AG04450 (cell line): ENCODE measurements around the gene SEC14L1. TPM values are rescaled to one million over a fixed set of nuclear protein-coding genes. Genes with fewer than 3 reads are reported as not detected.

Experiments
- CTCF ChIA-PET: fragments of 300-600, 350-600 bp; formaldehyde crosslinking; extraction: SDS; loops from one replicate; lab custom pipeline; 2022; ENCODE audit warnings: antibody characterized with exemption, inconsistent platforms; lab: Charles Lee
- POLR2A ChIA-PET: fragments of 350-600 bp; formaldehyde crosslinking; extraction: SDS; loops from one replicate; lab custom pipeline; 2021; ENCODE audit warnings: antibody characterized with exemption, inconsistent platforms; lab: Yijun Ruan, JAX
- DNase-seq: peaks from one replicate; pipeline ENCODE4 v3.0.0-alpha.2; 2011; ENCODE audit warnings: low read depth, low spot score
- H3K27ac ChIP-seq: one replicate; pipeline ENCODE4 v1.5.1; 2012; ENCODE audit warnings: low read depth, low read length, control low read depth
- H3K27me3 ChIP-seq: one replicate; pipeline ENCODE4 v1.6.0; 2012; ENCODE audit warnings: low read length; ENCODE audit not compliant: control insufficient read depth, insufficient read depth
- H3K4me3 ChIP-seq: 2 replicates; pipeline ENCODE4 v1.5.1; 2011; ENCODE audit warnings: mild to moderate bottlenecking, low read depth, low read length, control low read depth
- H3K9me3 ChIP-seq: 2 replicates; pipeline ENCODE4 v1.5.1; 2012; ENCODE audit warnings: low read length; ENCODE audit not compliant: control insufficient read depth, insufficient read depth
- CTCF ChIP-seq: IDR thresholded peaks from 2 replicates; pipeline ENCODE4 v1.5.1; 2011; ENCODE audit warnings: low read depth, low read length, control low read depth, inconsistent platforms
- polyA plus RNA-seq: library from polyadenylated mRNA; depleted of rRNA; stranded (reverse); fragments of >200 nt; gene quantifications from 2 replicates; pipeline ENCODE4 v1.2.3, GENCODE V29; 2011

The SEC14L1 gene
- polyA plus RNA-seq, 1 experiment: 38.7 TPM

DNA sequence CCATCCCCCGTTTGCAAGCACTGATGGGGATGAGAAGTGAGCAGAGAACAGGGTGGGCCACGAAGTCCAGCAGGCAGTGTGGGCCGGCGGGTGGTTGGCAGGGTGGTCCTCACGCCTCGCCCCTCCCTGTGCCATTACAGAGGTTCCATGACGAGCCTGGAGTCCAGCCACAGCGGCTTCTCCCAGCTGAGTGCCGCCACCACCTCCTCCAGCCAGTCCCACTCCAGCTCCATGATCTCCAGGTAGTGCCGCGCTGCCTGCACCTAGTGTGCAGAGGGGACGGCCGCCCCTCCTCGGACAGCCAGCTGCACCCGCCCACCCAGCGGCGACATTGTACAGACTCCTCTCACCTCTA is 73.0 kb downstream of the SEC14L1 start:
- Histone ChIP-seq H3K27ac (no peak overlapping the region), H3K9me3 (peaks cover 3% of the 10 kb centered on the region; the same call in 1 of the 2 replicates), H3K27me3 (no peaks in the 10 kb centered on the region), H3K4me3 (no peak overlapping the region)
- TF ChIP-seq CTCF: no peak
- DNase-seq: no peak
- ChIA-PET POLR2A (no interaction called here), CTCF (no interaction called here)

GRCh38 chr17:77214328-77214727 is 73.6 kb downstream of the SEC14L1 start:
- Histone ChIP-seq H3K27me3 (no peaks in the 10 kb centered on the region), H3K4me3 (no peak overlapping the region), H3K9me3 (peaks cover 1% of the 10 kb centered on the region; the same call in 1 of the 2 replicates), H3K27ac (no peak overlapping the region)
- no peak for TF ChIP-seq CTCF
- ChIA-PET CTCF (no interaction called here), POLR2A (no interaction called here)
- no peak for DNase-seq

DNA sequence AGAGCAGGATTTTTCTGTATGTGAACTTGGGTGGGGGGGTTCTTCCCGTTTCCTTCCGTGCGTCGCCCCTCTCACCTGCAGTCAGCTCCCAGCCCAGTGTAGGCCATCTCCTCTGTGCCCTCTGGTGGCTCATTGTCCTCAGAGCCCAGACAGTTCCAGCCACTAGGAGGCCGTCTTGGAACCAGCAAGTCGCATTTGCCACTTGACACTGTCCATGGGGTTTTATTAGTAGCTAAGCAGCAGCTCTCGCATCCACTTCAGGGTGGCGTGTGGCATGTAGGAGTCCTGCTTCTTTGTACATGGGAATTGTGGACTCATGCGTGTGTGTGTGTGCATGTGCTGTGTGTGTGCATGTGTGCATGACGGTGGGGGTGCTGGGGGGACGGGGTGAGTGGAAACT is 74.0 kb downstream of the SEC14L1 start:
- no peaks in the 10 kb centered on the region for H3K27me3 ChIP-seq
- no peak overlapping the region for H3K4me3 ChIP-seq
- peak; percentile 50 for TF ChIP-seq CTCF
- CTCF ChIA-PET: no interaction called here
- no peak for DNase-seq
- POLR2A ChIA-PET: interaction anchor here (0.5 kb wide), 2 partner anchors 83 to 152 kb away, joined by 5 to 7 read pairs; no protein-coding TSS in a partner anchor
- no peak overlapping the region for H3K27ac ChIP-seq
- H3K9me3 ChIP-seq: no peaks in the 10 kb centered on the region; the same call in 1 of the 2 replicates

GRCh38 chr17:77215281-77215680 is 74.5 kb downstream of the SEC14L1 start:
- no peak for TF ChIP-seq CTCF
- H3K4me3 ChIP-seq: no peak overlapping the region
- no peak overlapping the region for H3K27ac ChIP-seq
- CTCF ChIA-PET: no interaction called here
- H3K9me3 ChIP-seq: no peaks in the 10 kb centered on the region; the same call in 1 of the 2 replicates
- H3K27me3 ChIP-seq: no peaks in the 10 kb centered on the region
- POLR2A ChIA-PET: interaction anchor here (0.5 kb wide), 2 partner anchors 83 to 151 kb away, joined by 5 to 7 read pairs; no protein-coding TSS in a partner anchor
- DNase-seq: no peak

- no peaks in the 10 kb centered on the region for H3K27me3 ChIP-seq
- no peak overlapping the region for H3K4me3 ChIP-seq
- ChIA-PET POLR2A (no interaction called here), CTCF (interaction anchor here (1.1 kb wide), 1 partner anchor 128 kb away, joined by 6 read pairs; no protein-coding TSS in a partner anchor)
- H3K27ac ChIP-seq: no peak overlapping the region
- H3K9me3 ChIP-seq: no peaks in the 10 kb centered on the region; the same call in 1 of the 2 replicates
- DNase-seq: no peak
- no peak for TF ChIP-seq CTCF
These were observed 75.7 kb downstream of the SEC14L1 start for GRCh38 chr17:77216486-77216885.
